GM23248 (cell line): ENCODE data around the gene STOX1. TPM values are rescaled to one million over a fixed set of nuclear protein-coding genes. Genes with fewer than 3 reads are reported as not detected.

Source experiments
- DNase-seq: peaks from one replicate; pipeline ENCODE4 v3.0.0-alpha.2; 2015
- H2AFZ ChIP-seq: fragments of 200-600 bp; sonication (generic); 2 replicates; pipeline ENCODE4 v1.6.1; 2016; ENCODE audit warnings: antibody characterized with exemption
- H3F3A ChIP-seq: fragments of 200-600 bp; sonication (generic); 2 replicates; pipeline ENCODE4 v1.6.1; 2016; ENCODE audit warnings: mild to moderate bottlenecking, antibody characterized with exemption, mixed run types; ENCODE audit not compliant: insufficient read depth
- H3K27ac ChIP-seq: fragments of 200-600 bp; sonication (generic); 2 replicates; pipeline ENCODE4 v1.5.1; 2016; ENCODE audit warnings: mild to moderate bottlenecking
- H3K27me3 ChIP-seq: fragments of 200-600 bp; sonication (generic); replicated peaks from 2 replicates; pipeline ENCODE4 v1.6.1; 2016; ENCODE audit warnings: mild to moderate bottlenecking; ENCODE audit not compliant: insufficient read depth
- H3K36me3 ChIP-seq: fragments of 200-600 bp; sonication (generic); 2 replicates; pipeline ENCODE4 v1.6.1; 2016; ENCODE audit warnings: low read depth, mild to moderate bottlenecking
- H3K4me1 ChIP-seq: fragments of 200-600 bp; sonication (generic); 2 replicates; pipeline ENCODE4 v1.6.1; 2016; ENCODE audit warnings: mild to moderate bottlenecking; ENCODE audit not compliant: insufficient read depth
- H3K4me2 ChIP-seq: fragments of 200-600 bp; sonication (generic); one replicate; pipeline ENCODE4 v1.6.1; 2016; ENCODE audit warnings: mild to moderate bottlenecking; ENCODE audit not compliant: unreplicated experiment
- H3K4me3 ChIP-seq: fragments of 200-600 bp; sonication (generic); 2 replicates; pipeline ENCODE4 v1.5.1; 2016; ENCODE audit warnings: mild to moderate bottlenecking
- H3K79me2 ChIP-seq: fragments of 200-600 bp; sonication (generic); 2 replicates; pipeline ENCODE4 v1.6.1; 2016; ENCODE audit warnings: mild to moderate bottlenecking; ENCODE audit not compliant: insufficient read depth
- H3K9ac ChIP-seq: fragments of 200-600 bp; sonication (generic); 2 replicates; pipeline ENCODE4 v1.6.1; 2016; ENCODE audit warnings: mild to moderate bottlenecking
- H3K9me2 ChIP-seq: fragments of 200-600 bp; sonication (generic); 2 replicates; pipeline ENCODE4 v1.6.1; 2016; ENCODE audit warnings: mixed run types, mild to moderate bottlenecking, moderate library complexity; ENCODE audit not compliant: insufficient read depth
- H3K9me3 ChIP-seq: fragments of 200-600 bp; sonication (generic); one replicate; pipeline ENCODE4 v1.6.1; 2017; ENCODE audit warnings: low read depth
- H4K20me1 ChIP-seq: fragments of 200-600 bp; sonication (generic); 2 replicates; pipeline ENCODE4 v1.6.0; 2016; ENCODE audit not compliant: insufficient read depth
- EZH2 ChIP-seq: fragments of 200-600 bp; sonication (generic); IDR thresholded peaks from 2 replicates; pipeline ENCODE4 v1.6.1; 2018; ENCODE audit warnings: antibody characterized with exemption, mild to moderate bottlenecking; ENCODE audit not compliant: insufficient read depth, poor library complexity, severe bottlenecking
- EZH2phosphoT487 ChIP-seq: fragments of 200-600 bp; sonication (generic); IDR thresholded peaks from 2 replicates; pipeline ENCODE4 v1.6.1; 2018; ENCODE audit warnings: antibody characterized with exemption, moderate library complexity, mild to moderate bottlenecking, low read depth; ENCODE audit not compliant: insufficient read depth
- WGBS, 2 experiments: methylation state at CpG; one replicate each; pipeline ENCODE4 v1.1.6; 2015 to 2017; ENCODE audit warnings: low lambda C conversion rate in 2 of 2, low coverage in 1 of 2; ENCODE audit errors: missing lambda C conversion rate in 2 of 2; 5-methylcytosine and 5-hydroxymethylcytosine counted together
- in situ Hi-C: fragments of 300-500 bp; cut with MboI; formaldehyde crosslinking; loops from 2 replicates; pipeline ENCODE4 v1.15.0; 2020
- polyA plus RNA-seq: library from polyadenylated mRNA; unstranded; fragments of >200 nt; fragmentation: Nextera tagmentation; extraction: Ambion mirVana; gene quantifications from 2 replicates; pipeline ENCODE4 v1.2.1, GENCODE V29; 2016
- total RNA-seq: library from RNA; depleted of rRNA; stranded (reverse); fragments of >200 nt; shearing (Covaris generic); gene quantifications from 2 replicates; pipeline ENCODE4 v1.2.3, GENCODE V29; 2014

The STOX1 gene
- total and polyA plus RNA-seq, 2 experiments from 2014 or later: not detected

DNA sequence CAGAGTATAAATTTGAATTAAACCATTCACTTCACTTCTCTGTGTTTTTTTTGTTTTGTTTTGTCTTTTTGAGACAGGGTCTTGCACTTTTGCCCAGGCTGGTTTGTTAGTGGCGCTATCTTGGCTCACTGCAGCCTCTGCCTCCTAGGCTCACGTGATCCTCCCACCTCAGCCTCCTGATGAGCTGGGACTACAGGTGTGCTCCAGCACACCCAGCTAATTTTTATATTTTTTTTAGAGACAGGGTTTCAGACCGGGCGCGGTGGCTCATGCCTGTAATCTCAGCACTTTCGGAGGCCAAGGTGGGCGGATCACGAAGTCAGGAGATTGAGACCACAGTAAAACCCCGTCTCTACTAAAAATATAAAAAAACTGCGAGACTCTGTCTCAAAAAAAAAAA, 36.9 kb upstream of the STOX1 start:
- no peak overlapping the region for H3K9ac ChIP-seq
- H2AFZ ChIP-seq: no peak overlapping the region
- DNase-seq: no peak
- no peak overlapping the region for H3K27ac ChIP-seq
- H3K27me3 ChIP-seq: no peaks in the 10 kb centered on the region
- no peaks in the 10 kb centered on the region for H3K9me3 ChIP-seq
- no peak for TF ChIP-seq EZH2phosphoT487
- TF ChIP-seq EZH2: no peak
- H3K4me1 ChIP-seq: no peaks in the 10 kb centered on the region
- no peaks in the 10 kb centered on the region for H4K20me1 ChIP-seq
- no peaks in the 10 kb centered on the region for H3K9me2 ChIP-seq
- in situ Hi-C loops: no loop called here
- no peaks in the 10 kb centered on the region; the same call in 1 of the 2 replicates for H3F3A ChIP-seq
- H3K4me3 ChIP-seq: no peak overlapping the region
- H3K36me3 ChIP-seq: peaks cover 73% of the 10 kb centered on the region
- no peak overlapping the region for H3K4me2 ChIP-seq
- 96 to 98% methylated on average over 10 of the region's 10 CpGs for WGBS, 2 experiments
- H3K79me2 ChIP-seq: no peaks in the 10 kb centered on the region

DNA sequence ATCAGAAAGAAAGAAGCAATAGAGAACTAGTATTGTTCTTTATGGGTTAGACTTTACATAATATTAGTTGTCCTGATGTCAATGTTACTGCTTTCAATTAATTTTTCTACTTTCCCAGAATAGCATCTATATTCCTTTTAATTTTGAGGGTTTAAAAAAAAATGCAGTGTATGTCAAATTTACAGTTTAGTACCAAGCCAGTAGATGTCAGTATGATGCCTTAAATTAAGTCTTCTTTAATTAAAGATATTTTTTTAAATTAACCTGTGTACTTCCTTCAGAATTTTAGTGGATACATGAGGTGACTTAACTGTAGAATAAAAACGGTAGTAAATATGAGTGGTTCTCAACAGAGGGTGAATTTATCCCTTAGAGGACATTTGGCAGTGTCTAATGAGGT, 35.2 kb upstream of the STOX1 start:
- no peak for TF ChIP-seq EZH2phosphoT487
- no peak for TF ChIP-seq EZH2
- in situ Hi-C loops: no loop called here
- Histone ChIP-seq H3K9ac (no peak overlapping the region), H4K20me1 (no peaks in the 10 kb centered on the region), H3K9me3 (no peaks in the 10 kb centered on the region), H3K27ac (no peak overlapping the region), H3F3A (no peaks in the 10 kb centered on the region; the same call in 1 of the 2 replicates), H2AFZ (no peak overlapping the region), H3K27me3 (no peaks in the 10 kb centered on the region), H3K4me3 (no peak overlapping the region), H3K4me1 (peaks cover 12% of the 10 kb centered on the region), H3K79me2 (no peaks in the 10 kb centered on the region), H3K9me2 (no peaks in the 10 kb centered on the region), H3K4me2 (no peak overlapping the region), H3K36me3 (peaks cover 58% of the 10 kb centered on the region)
- 92 to 100% methylated on average over 1 of the region's 1 CpG for WGBS, 2 experiments
- peak; percentile 21 for DNase-seq

DNA sequence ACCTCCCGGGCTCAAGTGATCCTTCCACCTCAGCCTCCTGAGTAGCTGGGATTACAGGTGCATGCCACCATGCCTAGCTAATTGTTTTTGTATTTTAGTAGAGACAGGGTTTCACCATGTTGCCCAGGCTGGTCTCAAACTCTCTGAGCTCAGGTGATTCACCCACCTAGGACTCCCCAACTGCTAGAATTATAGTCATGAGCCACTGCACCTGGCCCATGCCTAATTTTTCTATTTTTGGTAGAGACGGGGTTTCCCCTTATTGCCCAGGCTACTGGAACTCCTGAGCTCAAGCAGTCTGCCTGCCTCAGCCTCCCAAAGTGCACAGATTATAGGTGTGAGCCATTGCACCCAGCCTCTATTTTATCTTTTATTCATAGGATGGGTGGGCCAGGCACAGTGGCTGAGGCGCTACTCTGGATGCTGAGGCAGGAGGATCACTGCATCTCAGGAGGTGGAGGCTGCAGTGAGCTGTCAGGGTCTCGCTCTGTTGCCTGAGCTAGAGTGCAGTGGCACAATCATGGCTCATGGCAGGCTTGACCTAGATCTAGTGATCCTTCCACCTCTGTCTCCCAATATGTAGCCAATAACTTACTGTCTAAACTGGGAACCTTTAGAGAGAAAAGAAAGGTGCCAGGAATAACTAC, 31.3 kb upstream of the STOX1 start:
- Histone ChIP-seq H3K36me3 (peaks cover 25% of the 10 kb centered on the region), H4K20me1 (no peaks in the 10 kb centered on the region), H3F3A (no peaks in the 10 kb centered on the region; the same call in 1 of the 2 replicates), H3K4me3 (no peak overlapping the region), H3K27ac (no peak overlapping the region), H2AFZ (no peak overlapping the region), H3K9me2 (no peaks in the 10 kb centered on the region), H3K9ac (no peak overlapping the region), H3K4me1 (peaks cover 12% of the 10 kb centered on the region), H3K4me2 (no peak overlapping the region), H3K9me3 (no peaks in the 10 kb centered on the region), H3K79me2 (no peaks in the 10 kb centered on the region), H3K27me3 (no peaks in the 10 kb centered on the region)
- no peak for TF ChIP-seq EZH2
- TF ChIP-seq EZH2phosphoT487: no peak
- no peak for DNase-seq
- in situ Hi-C loops: no loop called here
- 96 to 97% methylated on average over 4 of the region's 4 CpGs for WGBS, 2 experiments

DNA sequence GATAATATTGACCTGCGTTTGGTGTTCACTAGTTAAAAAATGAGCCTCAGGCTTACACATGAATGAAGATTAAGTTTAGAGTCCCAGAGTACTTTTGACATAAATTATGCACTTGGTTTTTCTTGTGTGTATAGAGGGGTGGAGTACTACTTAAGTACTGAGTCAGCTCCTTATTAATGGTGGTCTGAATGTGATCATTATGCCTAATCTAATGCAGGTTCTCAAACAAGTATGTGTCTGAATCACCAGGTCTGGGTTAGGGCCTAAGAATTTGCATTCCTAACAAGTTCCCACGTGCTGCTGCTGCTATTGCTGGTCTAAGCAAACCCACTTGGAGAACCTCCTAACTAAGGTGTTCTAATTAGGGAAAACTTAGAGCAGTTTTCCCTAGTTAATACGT, 30.7 kb upstream of the STOX1 start:
- Histone ChIP-seq H3K27me3 (no peaks in the 10 kb centered on the region), H3K27ac (no peak overlapping the region), H2AFZ (no peak overlapping the region), H4K20me1 (no peaks in the 10 kb centered on the region), H3K4me2 (no peak overlapping the region), H3K36me3 (peaks cover 19% of the 10 kb centered on the region), H3F3A (no peaks in the 10 kb centered on the region; the same call in 1 of the 2 replicates), H3K79me2 (no peaks in the 10 kb centered on the region), H3K9me2 (no peaks in the 10 kb centered on the region), H3K4me1 (peaks cover 12% of the 10 kb centered on the region), H3K4me3 (no peak overlapping the region), H3K9ac (no peak overlapping the region), H3K9me3 (no peaks in the 10 kb centered on the region)
- in situ Hi-C loops: no loop called here
- WGBS, 2 experiments: 69 to 70% methylated on average over 3 of the region's 3 CpGs
- TF ChIP-seq EZH2phosphoT487: no peak
- peak; percentile 57 for DNase-seq
